Measurements from ENCODE around the gene SUFU.
"Not testable (repeated sequence)": the region's sequence is repeated elsewhere in the genome, so short reads cannot be mapped to it uniquely, and the experiment has no call there.

The SUFU gene

GRCh38 chr10:102523250-102524029 is 19.7 kb downstream of the SUFU start:
- DNase-seq (ENCODE audit: insufficient read length): no peak
- TF ChIP-seq POLR2A (IDR thresholded peaks at IDR 0.05; ENCODE audit: low read depth, low read length) (no peak), POLR2AphosphoS5 (IDR thresholded peaks at IDR 0.05; ENCODE audit: low read depth, low read length) (no peak), TAF1 (IDR thresholded peaks at IDR 0.05; ENCODE audit: borderline replicate concordance, low read depth, low read length) (no peak)
- no peak for FAIRE-seq

- FAIRE-seq (no peak), DNase-seq (ENCODE audit: insufficient read length) (no peak)
- TF ChIP-seq TAF1 (IDR thresholded peaks at IDR 0.05; ENCODE audit: borderline replicate concordance, low read depth, low read length): no peak
- TF ChIP-seq POLR2AphosphoS5 (IDR thresholded peaks at IDR 0.05; ENCODE audit: low read depth, low read length): no peak
- no peak for TF ChIP-seq POLR2A (IDR thresholded peaks at IDR 0.05; ENCODE audit: low read depth, low read length)
Measured at GRCh38 chr10:102524746-102525145, 21.0 kb downstream of the SUFU start.

DNA sequence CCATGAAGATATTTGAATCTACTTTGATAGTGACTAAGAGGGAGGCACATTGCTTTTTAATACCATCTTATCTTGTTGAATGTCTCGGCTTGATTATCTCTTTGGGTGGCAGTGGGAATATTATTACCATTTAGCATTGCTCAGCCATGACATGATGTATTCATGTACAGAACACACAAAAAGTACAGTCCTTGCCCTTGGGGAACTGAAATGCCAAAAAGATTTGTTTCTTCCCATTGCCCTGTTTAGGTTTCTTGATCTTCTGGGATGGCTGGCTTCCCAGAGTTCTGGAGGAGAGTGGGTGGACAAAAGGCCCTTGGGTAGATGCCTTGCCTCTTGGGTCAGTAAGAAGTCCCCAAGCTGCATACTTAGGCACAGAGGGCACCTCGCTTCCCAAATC is 23.8 kb downstream of the SUFU start:
- DNase-seq (ENCODE audit: insufficient read length) (no peak), FAIRE-seq (no peak)
- TF ChIP-seq TAF1 (IDR thresholded peaks at IDR 0.05; ENCODE audit: borderline replicate concordance, low read depth, low read length) (no peak), POLR2AphosphoS5 (IDR thresholded peaks at IDR 0.05; ENCODE audit: low read depth, low read length) (no peak), POLR2A (IDR thresholded peaks at IDR 0.05; ENCODE audit: low read depth, low read length) (no peak)

- TF ChIP-seq POLR2A (IDR thresholded peaks at IDR 0.05; ENCODE audit: low read depth, low read length) (no peak), TAF1 (IDR thresholded peaks at IDR 0.05; ENCODE audit: borderline replicate concordance, low read depth, low read length) (no peak), POLR2AphosphoS5 (IDR thresholded peaks at IDR 0.05; ENCODE audit: low read depth, low read length) (no peak)
- FAIRE-seq (peak; percentile 5), DNase-seq (ENCODE audit: insufficient read length) (no peak)
Measured at GRCh38 chr10:102534333-102534732, 30.6 kb downstream of the SUFU start.

- DNase-seq (ENCODE audit: insufficient read length); FAIRE-seq: not testable (repeated sequence)
Measured at GRCh38 chr10:102534966-102535365, 31.2 kb downstream of the SUFU start.

DNA sequence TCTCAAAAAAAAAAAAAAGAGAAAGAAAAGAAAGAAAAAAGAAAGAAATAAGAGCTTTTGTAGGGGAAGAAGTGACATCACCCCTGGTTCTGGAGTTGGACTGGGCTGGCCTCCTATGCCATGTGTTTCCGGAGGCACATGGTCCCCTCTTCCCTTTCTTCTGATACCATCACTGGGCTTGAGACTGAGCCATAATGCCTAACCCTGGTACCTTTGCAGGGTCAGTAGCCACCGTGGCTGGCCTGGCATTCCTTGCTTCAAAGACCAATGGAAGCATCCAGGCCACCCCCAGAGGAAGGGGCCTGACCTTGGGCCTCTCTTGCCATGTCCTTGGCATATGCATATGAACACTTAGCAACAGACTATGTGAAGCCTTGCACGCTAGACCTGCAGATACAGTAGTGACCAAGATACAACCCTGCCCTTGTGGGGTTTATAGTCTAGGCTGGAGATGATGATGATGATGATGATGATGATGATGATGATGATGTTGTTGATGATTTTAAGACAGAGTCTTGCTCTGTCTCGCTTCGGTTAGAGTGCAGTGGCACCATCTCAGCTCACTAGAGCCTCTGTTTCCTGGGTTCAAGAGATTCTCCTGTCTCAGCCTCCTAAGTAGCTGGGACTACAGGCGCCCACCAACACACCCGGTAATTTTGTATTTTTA is 31.8 kb downstream of the SUFU start:
- DNase-seq (ENCODE audit: insufficient read length) (no peak), FAIRE-seq (no peak)
- TF ChIP-seq TAF1 (IDR thresholded peaks at IDR 0.05; ENCODE audit: borderline replicate concordance, low read depth, low read length) (no peak), POLR2A (IDR thresholded peaks at IDR 0.05; ENCODE audit: low read depth, low read length) (no peak), POLR2AphosphoS5 (IDR thresholded peaks at IDR 0.05; ENCODE audit: low read depth, low read length) (no peak)

DNA sequence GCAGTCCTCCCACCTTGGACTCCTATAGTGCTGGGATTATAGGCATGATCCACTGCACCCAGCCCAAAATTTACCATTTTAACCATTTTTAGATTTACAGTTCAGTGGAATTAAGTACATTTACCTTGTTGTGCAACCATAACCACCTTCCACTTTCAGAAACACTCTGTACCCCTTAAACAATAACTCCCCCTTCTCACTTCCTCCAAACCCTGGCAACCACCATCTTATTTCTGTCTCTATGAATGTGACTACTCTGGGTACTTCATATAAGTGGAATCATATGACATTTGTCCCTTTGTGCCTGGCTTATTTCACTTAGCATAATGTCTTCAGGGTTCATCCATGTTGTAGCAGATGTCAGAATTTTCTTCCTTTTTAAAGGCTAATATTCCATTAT is 33.6 kb downstream of the SUFU start:
- TF ChIP-seq POLR2AphosphoS5 (IDR thresholded peaks at IDR 0.05; ENCODE audit: low read depth, low read length): no peak
- FAIRE-seq (peak; percentile 82), DNase-seq (ENCODE audit: insufficient read length) (no peak)

DNA sequence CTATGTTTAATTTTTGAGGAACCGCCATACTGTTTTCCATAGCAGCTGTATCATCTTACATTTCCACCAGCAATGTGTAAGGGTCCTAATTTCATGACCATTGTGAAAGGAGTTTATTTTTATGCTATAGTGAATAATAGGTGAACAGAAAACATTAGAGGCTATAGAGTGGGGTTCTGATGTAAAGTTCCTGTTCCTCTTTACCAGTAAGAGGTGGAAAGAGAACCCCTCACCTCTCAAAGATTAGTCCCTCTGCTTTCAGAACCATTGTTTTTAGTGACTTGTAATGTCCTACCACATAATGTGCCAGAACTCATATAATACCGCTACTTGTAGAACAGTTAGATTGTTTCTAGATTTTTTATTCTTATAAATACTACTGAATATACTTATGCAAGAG is 34.2 kb downstream of the SUFU start:
- DNase-seq (ENCODE audit: insufficient read length) (no peak), FAIRE-seq (no peak)
- no peak for TF ChIP-seq POLR2AphosphoS5 (IDR thresholded peaks at IDR 0.05; ENCODE audit: low read depth, low read length)
- TF ChIP-seq POLR2A (IDR thresholded peaks at IDR 0.05; ENCODE audit: low read depth, low read length): no peak
- TF ChIP-seq TAF1 (IDR thresholded peaks at IDR 0.05; ENCODE audit: borderline replicate concordance, low read depth, low read length): no peak

- no peak for FAIRE-seq
- DNase-seq (ENCODE audit: insufficient read length): no peak
- no peak for TF ChIP-seq TAF1 (IDR thresholded peaks at IDR 0.05; ENCODE audit: borderline replicate concordance, low read depth, low read length)
- TF ChIP-seq POLR2A (IDR thresholded peaks at IDR 0.05; ENCODE audit: low read depth, low read length): no peak
- no peak for TF ChIP-seq POLR2AphosphoS5 (IDR thresholded peaks at IDR 0.05; ENCODE audit: low read depth, low read length)
Measured at GRCh38 chr10:102538811-102539210, 35.0 kb downstream of the SUFU start.

DNA sequence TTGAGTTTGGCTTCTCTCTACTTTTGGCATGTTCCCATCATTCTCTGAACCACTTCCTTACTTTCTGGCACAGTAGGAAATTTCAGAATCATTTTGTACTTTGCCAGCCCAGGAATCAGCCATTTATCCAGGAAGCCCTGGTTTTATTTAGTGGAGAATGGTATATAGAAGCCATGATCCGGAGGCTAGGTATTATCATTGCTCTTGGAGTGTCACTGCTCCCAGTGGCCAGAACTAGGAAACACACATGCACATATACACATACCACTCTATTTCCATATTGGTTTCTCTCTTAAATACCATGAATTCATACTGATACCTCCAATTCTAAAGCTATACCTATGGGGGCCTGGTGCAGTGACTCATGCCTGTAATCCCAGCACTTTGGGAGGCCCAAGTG is 36.3 kb downstream of the SUFU start:
- no peak for FAIRE-seq
- no peak for DNase-seq (ENCODE audit: insufficient read length)
- TF ChIP-seq TAF1 (IDR thresholded peaks at IDR 0.05; ENCODE audit: borderline replicate concordance, low read depth, low read length): no peak
- no peak for TF ChIP-seq POLR2AphosphoS5 (IDR thresholded peaks at IDR 0.05; ENCODE audit: low read depth, low read length)
- TF ChIP-seq POLR2A (IDR thresholded peaks at IDR 0.05; ENCODE audit: low read depth, low read length): no peak

GRCh38 chr10:102542800-102543418 is 39.1 kb downstream of the SUFU start:
- TF ChIP-seq TAF1 (IDR thresholded peaks at IDR 0.05; ENCODE audit: borderline replicate concordance, low read depth, low read length) (no peak), POLR2A (IDR thresholded peaks at IDR 0.05; ENCODE audit: low read depth, low read length) (no peak), POLR2AphosphoS5 (IDR thresholded peaks at IDR 0.05; ENCODE audit: low read depth, low read length) (no peak)
- DNase-seq (ENCODE audit: insufficient read length) (no peak), FAIRE-seq (no peak)

- DNase-seq (ENCODE audit: insufficient read length) (no peak), FAIRE-seq (no peak)
- no peak for TF ChIP-seq POLR2A (IDR thresholded peaks at IDR 0.05; ENCODE audit: low read depth, low read length)
- no peak for TF ChIP-seq POLR2AphosphoS5 (IDR thresholded peaks at IDR 0.05; ENCODE audit: low read depth, low read length)
- TF ChIP-seq TAF1 (IDR thresholded peaks at IDR 0.05; ENCODE audit: borderline replicate concordance, low read depth, low read length): no peak
Measured at GRCh38 chr10:102545265-102545871, 41.6 kb downstream of the SUFU start.
